NCI-H2107 (cell line): ENCODE results near the gene NRXN3.

ENCODE experiments used
- DNase-seq: peaks from one replicate; lab custom pipeline; 2025; lab: John Stamatoyannopoulos, UW

NRXN3 gene

DNA sequence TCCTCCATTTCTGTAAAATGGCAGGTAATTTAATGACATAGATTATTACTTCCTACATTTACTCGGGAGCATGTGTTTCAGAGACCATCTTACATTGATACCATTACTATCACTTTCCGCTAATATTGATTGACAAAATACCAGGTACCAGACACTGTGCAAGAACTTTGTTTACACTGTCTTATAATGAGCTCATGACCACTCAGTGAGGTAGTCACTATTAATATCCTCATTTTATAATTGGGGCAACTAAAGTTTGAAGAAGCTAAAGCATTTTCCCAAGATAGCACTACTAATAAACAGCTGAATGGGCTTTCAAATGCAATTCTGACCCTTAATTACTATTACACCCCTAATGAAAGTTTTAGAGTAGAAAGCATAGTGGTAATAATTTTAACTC lies 1306.4 kb downstream of the NRXN3 start:
- no peak for DNase-seq

- DNase-seq = no peak
Measured at GRCh38 chr14:79480212-79480611, 1310.0 kb downstream of the NRXN3 start.

DNA sequence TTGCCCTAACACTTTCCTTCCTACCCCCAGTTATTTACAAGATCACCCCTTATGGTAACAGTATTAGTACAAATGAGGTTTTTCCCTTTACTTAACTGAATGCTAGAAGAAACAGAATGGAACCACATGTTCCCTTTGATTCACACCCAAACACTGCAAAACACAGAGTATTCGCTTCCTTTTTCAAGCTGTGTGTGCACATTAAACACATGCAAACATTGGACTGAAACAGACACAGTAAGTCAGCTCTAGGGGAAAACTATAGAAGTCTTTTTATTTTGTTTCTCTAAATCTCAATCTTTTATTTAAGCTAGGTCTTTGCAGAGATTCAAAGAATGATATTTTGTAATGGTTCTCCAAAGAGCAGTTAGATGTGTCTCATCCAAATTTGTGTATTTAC lies 1312.7 kb downstream of the NRXN3 start:
- no peak for DNase-seq

DNA sequence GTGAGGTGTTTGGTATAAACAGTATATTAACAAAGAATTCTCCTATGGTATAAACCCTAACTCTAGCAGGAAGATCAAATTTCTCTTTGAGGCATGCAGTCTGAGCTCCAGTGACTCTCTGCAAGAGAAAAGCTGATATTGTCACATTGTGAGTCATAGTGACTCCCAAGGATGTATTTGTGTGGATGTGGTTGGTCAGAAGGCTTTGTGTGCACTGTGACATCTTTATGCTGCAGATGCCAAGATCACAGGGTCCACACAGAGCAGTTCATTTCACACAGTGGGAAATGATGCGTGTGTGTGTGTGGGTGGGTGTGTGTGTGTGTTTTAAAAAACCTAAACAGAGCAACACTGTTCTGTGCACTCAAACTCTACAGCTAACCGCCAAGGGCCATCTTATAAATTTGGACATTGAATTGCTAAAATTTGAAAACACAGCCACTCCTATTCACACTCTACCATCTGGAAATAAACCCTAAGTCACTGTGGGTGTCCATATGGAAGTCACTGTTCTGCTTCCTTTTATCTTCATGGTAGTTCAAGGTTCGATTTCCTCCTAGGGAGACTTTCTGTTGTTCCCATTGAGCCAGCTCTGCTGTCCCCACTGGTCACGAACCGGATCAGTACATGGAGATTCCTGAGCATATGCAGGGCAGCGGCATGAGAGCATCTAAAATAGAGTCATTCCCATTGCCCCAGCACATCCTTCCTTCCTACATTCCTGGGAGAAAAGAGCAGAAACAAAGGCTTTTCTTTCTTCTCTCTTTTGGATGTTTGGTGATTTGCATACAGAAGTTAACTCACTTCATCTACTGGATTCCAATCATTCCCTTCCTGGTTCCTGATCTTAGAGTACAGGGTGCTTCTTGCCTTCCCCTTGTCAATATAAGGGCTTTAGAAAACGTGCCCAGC lies 1313.6 kb downstream of the NRXN3 start:
- no peak for DNase-seq

DNA sequence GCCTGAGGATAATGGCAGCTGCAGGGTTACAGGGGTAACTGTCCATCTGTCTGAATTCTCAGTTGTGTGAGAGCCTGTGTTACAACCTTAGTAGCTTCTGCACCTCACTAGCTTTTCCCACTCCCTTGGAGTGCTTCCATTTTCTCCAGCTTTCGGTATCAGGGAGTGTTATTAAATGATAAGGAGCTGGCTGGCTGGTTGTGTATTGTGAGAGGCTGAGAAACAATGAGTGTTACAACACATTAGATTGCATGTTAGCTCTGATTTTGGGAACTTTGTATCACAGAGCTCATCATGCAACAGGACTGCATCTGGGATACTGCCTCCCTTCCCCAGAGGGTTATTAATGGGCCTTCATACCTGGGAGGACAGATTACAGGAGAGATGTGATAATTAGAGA lies 1317.5 kb downstream of the NRXN3 start:
- no peak for DNase-seq

DNA sequence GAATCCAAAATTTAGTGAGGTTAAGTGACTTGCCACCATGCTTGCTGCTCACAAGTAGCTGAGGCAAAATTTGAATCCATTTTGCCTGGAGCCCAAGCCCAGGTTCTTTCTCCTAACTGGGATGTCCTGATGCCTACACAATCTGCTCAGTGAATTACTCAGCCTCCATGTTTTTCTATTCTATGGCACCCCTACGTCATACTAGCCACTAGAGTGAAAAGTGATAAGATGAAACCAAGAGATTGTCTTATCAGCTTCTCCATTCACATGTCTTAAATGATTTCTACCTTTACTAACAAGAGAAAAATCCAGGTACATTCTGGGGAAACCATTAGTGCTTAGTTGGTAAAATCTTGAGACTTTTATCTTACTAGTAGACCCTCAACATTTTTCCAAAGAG lies 1321.0 kb downstream of the NRXN3 start:
- no peak for DNase-seq

GRCh38 chr14:79493081-79493645 lies 1323.0 kb downstream of the NRXN3 start:
- no peak for DNase-seq

DNA sequence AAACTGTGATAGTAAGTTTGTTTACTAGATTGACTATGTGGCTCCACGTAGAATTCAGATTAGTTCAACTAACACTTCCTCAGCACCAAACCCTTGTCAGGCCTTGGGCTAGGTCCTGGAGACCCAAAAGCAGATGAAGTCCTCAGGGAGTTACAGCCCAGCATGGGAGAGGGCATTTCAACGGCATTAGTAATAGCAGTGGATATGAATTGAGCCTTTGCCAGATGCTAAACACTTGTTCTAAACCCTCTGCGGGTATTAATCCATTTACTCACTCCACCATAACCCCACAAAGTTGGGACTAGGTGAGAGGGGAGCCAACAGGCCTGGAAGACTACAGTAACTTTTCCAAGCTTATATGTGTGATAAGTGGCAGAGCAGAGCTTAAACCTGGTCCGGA lies 1326.5 kb downstream of the NRXN3 start:
- DNase-seq = no peak

DNA sequence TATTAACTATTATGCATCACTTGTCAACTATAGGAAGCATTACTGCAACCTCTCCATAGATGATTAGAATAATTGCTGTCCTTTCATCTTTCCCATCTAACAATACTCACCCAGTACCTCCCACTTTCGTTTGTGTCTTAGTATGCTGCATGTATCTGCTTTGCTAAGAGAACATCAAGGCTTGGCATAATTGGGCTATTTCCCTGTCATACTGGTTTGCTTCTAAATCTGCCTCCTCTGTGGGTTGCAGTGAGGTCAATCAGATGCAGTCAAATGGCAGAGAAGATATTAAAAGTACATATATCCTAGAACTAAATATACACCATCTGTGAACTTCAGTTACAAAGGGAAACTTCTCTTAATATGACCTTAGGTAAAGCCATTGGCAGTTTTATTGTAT lies 1330.3 kb downstream of the NRXN3 start:
- no peak for DNase-seq

GRCh38 chr14:79502136-79502750 lies 1332.1 kb downstream of the NRXN3 start:
- no peak for DNase-seq

DNA sequence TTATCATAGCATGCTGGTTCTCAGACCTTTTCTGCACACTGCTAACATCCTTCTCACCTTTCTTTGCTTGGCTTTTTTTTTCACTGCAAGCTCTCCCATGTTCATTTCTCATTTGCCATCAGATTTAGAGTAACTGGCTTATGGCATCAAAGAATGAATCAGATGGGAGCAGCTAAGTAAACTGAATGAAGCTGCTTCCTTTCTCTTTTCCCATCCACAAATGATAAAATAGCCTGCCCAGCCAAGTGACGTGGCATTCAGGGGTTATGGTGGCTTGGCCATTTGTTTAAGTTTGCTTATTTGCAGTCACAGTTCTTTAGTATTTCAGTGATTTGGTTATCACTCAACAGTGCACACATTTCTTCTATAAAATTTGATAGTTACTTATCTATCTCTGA lies 1332.6 kb downstream of the NRXN3 start:
- no peak for DNase-seq

- DNase-seq = no peak
Measured at GRCh38 chr14:79510659-79511058, 1340.5 kb downstream of the NRXN3 start.

DNA sequence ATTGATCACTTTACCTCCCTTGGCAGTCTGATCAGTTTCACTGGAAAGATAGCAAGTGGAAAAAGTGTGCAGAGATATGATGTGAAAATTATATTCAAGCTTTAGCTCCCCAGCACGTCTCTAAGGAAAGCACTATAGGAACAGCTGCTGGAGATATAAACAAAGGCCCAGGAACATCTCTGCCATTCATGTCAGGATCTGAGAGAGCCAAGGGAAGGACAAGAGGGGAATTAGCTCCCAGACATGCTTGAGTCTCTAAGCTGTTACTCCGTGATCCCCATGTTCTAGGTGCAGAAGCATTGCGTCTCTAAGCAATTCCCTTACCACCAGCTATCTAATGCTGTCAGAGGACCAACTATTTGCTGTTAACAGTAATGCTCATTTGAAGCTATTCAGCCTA lies 1341.0 kb downstream of the NRXN3 start:
- no peak for DNase-seq

GRCh38 chr14:79513446-79513845 lies 1343.3 kb downstream of the NRXN3 start:
- DNase-seq = no peak

- no peak for DNase-seq
Measured at GRCh38 chr14:79514700-79515099, 1344.5 kb downstream of the NRXN3 start.

DNA sequence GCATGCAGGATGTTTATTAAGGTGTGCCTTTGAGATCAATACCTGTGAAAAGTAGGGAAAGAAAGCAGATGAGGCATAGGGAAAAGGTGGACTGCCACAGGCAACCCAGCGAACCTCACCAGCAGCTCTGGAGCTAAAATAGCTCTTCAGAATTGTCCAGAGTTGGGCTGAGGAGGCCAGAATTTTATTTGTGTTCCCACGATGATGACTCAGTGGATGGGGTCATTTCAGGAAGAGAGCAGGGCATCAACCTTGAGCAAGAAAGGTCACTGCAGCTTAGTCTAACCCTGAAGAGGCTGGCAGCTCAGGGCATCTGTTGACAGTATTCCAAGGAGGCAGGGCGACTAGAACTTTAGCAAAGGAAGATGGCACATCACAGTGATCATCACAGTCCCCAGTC lies 1345.0 kb downstream of the NRXN3 start:
- no peak for DNase-seq

DNA sequence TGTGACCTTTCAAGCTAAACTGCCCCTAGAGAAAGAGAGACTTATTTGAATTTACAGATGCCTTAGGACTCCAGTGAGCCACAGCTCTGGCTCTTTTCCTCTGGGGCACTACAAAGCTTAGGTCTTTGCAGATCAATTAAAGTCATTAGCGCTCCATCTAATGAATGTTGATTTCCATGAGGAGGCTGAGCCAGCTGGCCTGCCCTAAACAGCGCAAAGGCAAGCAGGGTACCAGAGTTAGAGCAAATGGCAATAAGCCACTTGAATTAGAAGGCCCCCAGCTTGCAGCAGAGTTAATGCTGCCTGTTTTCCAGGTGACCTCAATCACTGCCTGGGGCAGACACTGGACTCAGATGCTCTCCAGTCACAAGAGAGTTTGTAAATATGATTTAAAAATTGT lies 1345.8 kb downstream of the NRXN3 start:
- no peak for DNase-seq

DNA sequence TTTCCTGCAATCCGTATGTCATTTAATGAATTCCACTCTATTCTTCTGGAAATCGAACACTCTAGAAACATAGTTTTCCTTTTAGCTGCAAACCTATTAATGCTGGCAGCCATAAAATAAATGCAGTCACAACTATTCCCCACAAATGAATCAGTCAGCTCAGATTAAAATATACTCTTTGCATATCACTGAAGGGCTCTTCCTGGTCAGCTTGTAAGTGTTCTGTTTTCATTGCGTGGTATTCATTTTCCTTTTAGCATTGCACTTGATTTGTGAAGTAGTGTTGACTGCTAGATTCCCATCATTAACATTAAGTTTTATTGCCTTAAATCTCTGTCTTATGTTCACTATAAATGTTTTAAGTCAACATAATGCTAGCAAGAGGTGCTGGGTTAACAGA lies 1355.2 kb downstream of the NRXN3 start:
- DNase-seq = no peak

DNA sequence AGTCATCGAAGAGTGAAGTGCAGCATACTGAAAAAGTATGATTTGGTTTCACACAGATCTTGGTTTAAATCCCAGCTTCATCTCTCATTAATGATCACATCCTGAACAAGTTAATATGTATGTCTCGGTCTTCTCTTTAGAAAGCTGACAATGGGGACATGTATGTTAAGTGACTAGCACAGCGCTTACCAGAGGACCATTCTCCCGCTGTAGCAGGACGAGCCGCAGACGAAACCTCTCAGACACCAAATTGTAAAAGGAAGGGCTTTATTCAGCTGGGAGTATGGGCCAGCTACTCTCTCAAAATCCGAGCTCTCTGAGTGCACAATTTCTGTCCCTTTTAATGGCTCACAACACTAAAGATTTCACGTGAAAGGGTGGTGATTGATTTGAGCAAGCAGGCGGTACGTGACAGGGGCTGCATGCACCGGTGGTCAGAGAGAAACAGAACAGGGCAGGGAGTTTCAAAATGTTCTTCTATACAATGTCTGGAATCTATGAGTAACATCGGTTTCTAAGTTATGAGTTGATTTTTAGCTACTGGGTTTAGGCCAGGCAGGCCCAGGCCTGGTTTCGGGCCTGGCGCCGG lies 1358.7 kb downstream of the NRXN3 start:
- DNase-seq = no peak

- no peak for DNase-seq
Measured at GRCh38 chr14:79530555-79530954, 1360.4 kb downstream of the NRXN3 start.

DNA sequence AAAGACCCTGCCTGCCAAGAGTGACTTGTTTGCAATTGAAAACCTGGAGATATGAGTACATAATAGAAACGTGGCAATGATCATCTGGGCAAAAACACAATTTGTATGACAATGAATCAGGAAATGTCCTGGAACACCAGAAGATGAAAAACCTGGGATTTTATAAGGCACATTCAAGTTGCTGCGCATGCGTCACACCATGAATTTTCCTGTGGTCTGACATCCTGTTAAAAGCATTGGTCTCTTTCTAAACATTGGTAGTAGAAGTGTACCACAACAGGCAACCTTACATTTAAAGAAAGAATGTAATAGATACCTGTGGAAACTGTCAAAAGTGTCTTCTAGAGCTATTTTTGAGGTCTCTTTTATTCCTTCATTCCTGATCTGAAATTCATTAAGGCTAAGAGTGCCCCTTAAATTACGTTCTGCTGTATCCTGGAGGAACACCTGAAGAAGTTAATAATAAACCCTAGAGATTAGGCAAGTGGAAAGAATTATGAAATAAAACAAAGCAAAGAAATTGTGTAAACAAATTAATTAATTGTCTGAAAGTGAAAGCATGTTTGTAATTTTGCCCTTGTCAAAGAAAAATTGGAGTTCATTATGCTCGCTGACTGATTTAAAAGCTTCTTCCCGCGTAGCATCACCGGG lies 1364.7 kb downstream of the NRXN3 start:
- no peak for DNase-seq

GRCh38 chr14:79540394-79540793 lies 1370.2 kb downstream of the NRXN3 start:
- DNase-seq = no peak
